ENCODE data around the gene ATP4B.

ATP4B gene

DNA sequence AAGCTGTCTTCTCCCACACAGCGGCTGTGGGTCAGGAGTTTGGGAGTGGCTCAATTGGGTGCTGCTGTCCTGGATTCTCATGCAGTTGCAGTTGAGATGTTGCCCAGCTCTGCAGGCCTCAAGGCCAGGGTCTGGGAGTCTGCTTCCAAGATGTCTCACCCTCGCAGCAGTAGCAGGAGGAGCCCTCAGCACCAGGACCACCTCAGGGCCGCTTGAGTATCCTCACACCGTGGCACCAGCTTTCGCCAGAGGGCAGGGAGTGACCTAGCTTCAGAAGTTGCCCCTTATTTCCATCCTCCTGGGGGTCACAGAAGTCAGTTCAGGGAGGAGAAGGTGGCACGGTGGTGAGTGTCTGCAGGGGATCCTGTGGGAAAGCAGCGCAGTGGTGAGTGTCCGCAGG is 52.5 kb downstream of the ATP4B start:
- DNase-seq, result no peak

DNA sequence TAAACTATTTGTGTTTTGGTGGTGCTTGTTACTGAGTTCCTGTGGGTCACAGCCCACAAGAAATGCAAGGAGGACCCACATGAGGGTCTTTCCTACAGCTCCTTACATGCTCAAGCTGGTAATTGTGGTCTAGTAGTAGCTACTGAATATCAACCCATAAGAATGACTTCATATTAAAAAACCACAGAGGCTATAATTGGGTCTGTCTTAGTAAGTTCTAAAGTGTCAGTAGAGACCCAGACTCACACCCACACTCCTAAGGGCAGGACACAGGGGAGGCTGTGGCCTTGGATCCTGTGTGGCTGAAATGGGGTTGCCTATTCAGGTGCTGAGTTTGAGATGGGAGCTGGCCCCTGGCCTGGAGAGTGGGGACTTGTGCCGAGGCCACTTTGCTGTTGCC is 53.8 kb downstream of the ATP4B start:
- no peak for DNase-seq

DNA sequence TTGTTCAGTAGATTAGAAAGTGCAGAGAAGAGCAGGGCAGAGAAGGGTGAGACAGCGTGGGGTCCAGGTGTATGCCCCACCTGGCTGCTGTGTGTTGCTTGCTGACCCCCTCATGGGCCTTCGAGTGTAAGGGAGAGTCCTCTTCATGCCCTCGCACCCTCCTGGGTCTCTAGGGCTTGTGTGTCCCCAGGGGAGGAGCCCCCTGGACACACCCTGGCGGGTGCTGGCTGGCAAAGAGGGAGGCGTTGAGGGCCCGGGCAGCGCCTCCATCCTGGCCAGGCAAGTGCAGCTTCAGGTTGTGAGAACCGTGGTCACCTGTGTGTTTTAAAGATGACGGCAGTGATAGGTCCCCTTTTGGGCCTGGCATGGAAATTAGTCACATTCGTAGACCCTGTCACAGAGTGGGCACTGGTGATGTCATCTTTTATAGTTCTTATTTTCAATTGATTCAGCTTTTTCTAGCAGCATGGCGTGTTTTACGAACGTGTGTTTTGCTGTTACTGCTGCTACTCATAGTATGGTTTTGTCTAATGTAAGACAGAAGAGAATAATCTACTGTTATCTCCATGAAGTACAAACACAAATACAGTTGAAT is 54.8 kb downstream of the ATP4B start:
- DNase-seq, result no peak

- no peak for DNase-seq
Observed at GRCh38 chr13:113602291-113602988, 55.6 kb downstream of the ATP4B start.

GRCh38 chr13:113601166-113602070 is 56.6 kb downstream of the ATP4B start:
- DNase-seq, result no peak

DNA sequence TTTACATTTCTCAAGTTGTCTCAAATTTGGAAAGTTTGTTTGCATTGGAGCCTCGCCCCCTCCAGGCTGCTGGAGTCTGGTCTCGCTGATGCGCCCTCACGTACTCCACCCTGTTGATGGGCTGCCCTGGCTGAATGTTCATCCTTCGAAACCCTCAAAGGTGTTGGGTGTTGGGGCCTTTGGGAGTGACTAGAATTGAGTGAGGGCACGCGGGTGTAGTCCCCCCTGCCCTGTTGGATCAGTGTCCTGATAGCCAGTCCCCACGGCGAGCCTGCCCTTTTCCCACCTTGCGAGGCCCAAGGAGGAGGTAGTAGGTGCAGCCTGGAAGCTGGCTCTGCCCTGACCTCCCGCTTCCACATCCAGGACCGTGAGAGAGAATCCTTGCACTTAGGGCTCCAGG is 58.6 kb downstream of the ATP4B start:
- no peak for DNase-seq

All from right hindlimb (tissue), 1 donor.